Measurements from ENCODE around the gene TMEM186. TPM values are rescaled to one million over a fixed set of nuclear protein-coding genes. Genes with fewer than 3 reads are reported as not detected.

Gene TMEM186
- total and polyA plus RNA-seq, 2 of the 4 experiments (the other 2 are of a cell fraction) = 5.7 to 6.8 TPM

DNA sequence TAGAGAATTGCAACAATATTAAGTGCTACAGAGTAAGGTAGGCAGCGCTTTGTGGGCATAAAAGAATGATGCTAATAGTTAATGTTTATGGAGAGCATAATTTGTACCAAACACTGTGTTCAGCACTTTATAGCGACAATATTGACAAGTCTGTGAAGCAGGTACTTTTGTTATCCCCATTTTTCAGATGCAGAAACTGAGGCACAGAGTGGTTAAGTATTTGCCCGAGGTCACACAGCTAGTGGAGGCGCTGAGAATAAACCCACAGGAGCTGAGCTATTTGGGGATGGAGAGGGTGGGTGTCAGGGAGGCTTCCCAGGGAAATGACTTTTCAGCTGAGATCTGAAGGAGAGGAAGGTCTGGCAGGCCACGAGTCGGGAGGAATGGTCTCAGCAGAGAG lies 39.4 kb downstream of the TMEM186 start:
- 67% methylated on average over 3 of the region's 6 CpGs; no CpG with 5 or more reads in 1 of the 2 experiments for WGBS, 2 experiments (ENCODE audit: extremely low coverage in 2 of 2, insufficient read length in 1 of 2)
- Histone ChIP-seq H4K5ac (ENCODE audit: low read depth, low read length) (no peak overlapping the region), H2AFZ (replicated peaks; ENCODE audit: low read length, poor library complexity) (no peak overlapping the region), H3K23ac (ENCODE audit: low read depth, low read length) (no peak overlapping the region), H3K9me1 (ENCODE audit: insufficient read depth, low read length) (no peaks in the 10 kb centered on the region), H2BK120ac (ENCODE audit: low read depth, low read length) (no peak overlapping the region), H3K4me1 (ENCODE audit: control insufficient read depth, insufficient read depth, low read length) (no peaks in the 10 kb centered on the region), H2BK15ac (ENCODE audit: low read depth, low read length) (no peak overlapping the region), H2AK9ac (replicated peaks; ENCODE audit: low read depth, low read length, poor library complexity) (no peak overlapping the region), H3K14ac (replicated peaks; ENCODE audit: low read depth, low read length) (no peak overlapping the region), H4K8ac (ENCODE audit: low read depth in 2 of 2, low read length in 2 of 2) (no peak overlapping the region), H4K91ac (ENCODE audit: insufficient read depth, low read depth, low read length) (no peak overlapping the region), H3K27ac (ENCODE audit: insufficient read depth, low read length) (no peak overlapping the region), H3K4me3 (ENCODE audit: insufficient read depth, low read depth, low read length) (no peak overlapping the region), H3K56ac (ENCODE audit: extremely low read depth, insufficient read depth, low read length) (no peak overlapping the region), H3K18ac (ENCODE audit: low read depth, low read length) (no peak overlapping the region), H3K9me3 (ENCODE audit: control insufficient read depth, insufficient read depth, low read length) (no peaks in the 10 kb centered on the region), H3K79me1 (ENCODE audit: low read depth in 1 of 2, low read length in 2 of 2) (no peaks in the 10 kb centered on the region), H2BK20ac (ENCODE audit: low read depth, low read length) (no peak overlapping the region), H3K9ac (ENCODE audit: low read depth, low read length) (no peak overlapping the region), H3K4ac (ENCODE audit: low read depth, low read length) (no peak overlapping the region), H3K27me3 (ENCODE audit: control insufficient read depth, insufficient read depth, low read length) (no peaks in the 10 kb centered on the region), H3K4me2 (ENCODE audit: low read depth, low read length) (no peak overlapping the region), H2BK5ac (ENCODE audit: low read depth, low read length, poor library complexity, severe bottlenecking) (no peak overlapping the region), H4K20me1 (ENCODE audit: insufficient read depth, low read length) (no peaks in the 10 kb centered on the region), H3K36me3 (ENCODE audit: control insufficient read depth, insufficient read depth, low read length) (no peaks in the 10 kb centered on the region), H2AK5ac (ENCODE audit: low read depth, low read length) (no peak overlapping the region)
- TF ChIP-seq, protein P1, sequence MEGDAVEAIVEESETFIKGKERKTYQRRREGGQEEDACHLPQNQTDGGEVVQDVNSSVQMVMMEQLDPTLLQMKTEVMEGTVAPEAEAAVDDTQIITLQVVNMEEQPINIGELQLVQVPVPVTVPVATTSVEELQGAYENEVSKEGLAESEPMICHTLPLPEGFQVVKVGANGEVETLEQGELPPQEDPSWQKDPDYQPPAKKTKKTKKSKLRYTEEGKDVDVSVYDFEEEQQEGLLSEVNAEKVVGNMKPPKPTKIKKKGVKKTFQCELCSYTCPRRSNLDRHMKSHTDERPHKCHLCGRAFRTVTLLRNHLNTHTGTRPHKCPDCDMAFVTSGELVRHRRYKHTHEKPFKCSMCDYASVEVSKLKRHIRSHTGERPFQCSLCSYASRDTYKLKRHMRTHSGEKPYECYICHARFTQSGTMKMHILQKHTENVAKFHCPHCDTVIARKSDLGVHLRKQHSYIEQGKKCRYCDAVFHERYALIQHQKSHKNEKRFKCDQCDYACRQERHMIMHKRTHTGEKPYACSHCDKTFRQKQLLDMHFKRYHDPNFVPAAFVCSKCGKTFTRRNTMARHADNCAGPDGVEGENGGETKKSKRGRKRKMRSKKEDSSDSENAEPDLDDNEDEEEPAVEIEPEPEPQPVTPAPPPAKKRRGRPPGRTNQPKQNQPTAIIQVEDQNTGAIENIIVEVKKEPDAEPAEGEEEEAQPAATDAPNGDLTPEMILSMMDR (conservative IDR thresholded peaks at IDR 0.05; ENCODE audit: low read depth, low read length) = no peak
- TF ChIP-seq NFE2L2 (IDR thresholded peaks at IDR 0.05; ENCODE audit: low read depth, low read length) = no peak
- TF ChIP-seq, protein P2, sequence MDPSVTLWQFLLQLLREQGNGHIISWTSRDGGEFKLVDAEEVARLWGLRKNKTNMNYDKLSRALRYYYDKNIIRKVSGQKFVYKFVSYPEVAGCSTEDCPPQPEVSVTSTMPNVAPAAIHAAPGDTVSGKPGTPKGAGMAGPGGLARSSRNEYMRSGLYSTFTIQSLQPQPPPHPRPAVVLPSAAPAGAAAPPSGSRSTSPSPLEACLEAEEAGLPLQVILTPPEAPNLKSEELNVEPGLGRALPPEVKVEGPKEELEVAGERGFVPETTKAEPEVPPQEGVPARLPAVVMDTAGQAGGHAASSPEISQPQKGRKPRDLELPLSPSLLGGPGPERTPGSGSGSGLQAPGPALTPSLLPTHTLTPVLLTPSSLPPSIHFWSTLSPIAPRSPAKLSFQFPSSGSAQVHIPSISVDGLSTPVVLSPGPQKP (IDR thresholded peaks at IDR 0.05; ENCODE audit: borderline replicate concordance, low read depth, low read length) = no peak
- no peak for TF ChIP-seq FOS (IDR thresholded peaks at IDR 0.05; ENCODE audit: low read depth, low read length)
- TF ChIP-seq RFX5 (IDR thresholded peaks at IDR 0.05; ENCODE audit: low read depth, low read length) = no peak
- TF ChIP-seq CHD1 (IDR thresholded peaks at IDR 0.05; ENCODE audit: low read depth, low read length) = no peak
- TF ChIP-seq RCOR1 (IDR thresholded peaks at IDR 0.05; ENCODE audit: insufficient replicate concordance, low read length) = no peak
- no peak for TF ChIP-seq MXI1 (IDR thresholded peaks at IDR 0.05; ENCODE audit: borderline replicate concordance, low read depth, low read length)
- TF ChIP-seq BHLHE40 (IDR thresholded peaks at IDR 0.05; ENCODE audit: low read depth, low read length) = no peak
- TF ChIP-seq MAZ (IDR thresholded peaks at IDR 0.05; ENCODE audit: borderline replicate concordance, low read depth, low read length) = no peak
- no peak for TF ChIP-seq MAFK (IDR thresholded peaks at IDR 0.05; ENCODE audit: low read depth, low read length)
- TF ChIP-seq POLR2A (IDR thresholded peaks at IDR 0.05; ENCODE audit: low read depth, low read length) = no peak
- TF ChIP-seq RAD21 (IDR thresholded peaks at IDR 0.05; ENCODE audit: low read length) = no peak
- TF ChIP-seq CEBPB (IDR thresholded peaks at IDR 0.05; ENCODE audit: low read depth, low read length) = no peak
- no peak for TF ChIP-seq SMC3 (IDR thresholded peaks at IDR 0.05; ENCODE audit: low read depth, low read length)
- TF ChIP-seq, protein P3, sequence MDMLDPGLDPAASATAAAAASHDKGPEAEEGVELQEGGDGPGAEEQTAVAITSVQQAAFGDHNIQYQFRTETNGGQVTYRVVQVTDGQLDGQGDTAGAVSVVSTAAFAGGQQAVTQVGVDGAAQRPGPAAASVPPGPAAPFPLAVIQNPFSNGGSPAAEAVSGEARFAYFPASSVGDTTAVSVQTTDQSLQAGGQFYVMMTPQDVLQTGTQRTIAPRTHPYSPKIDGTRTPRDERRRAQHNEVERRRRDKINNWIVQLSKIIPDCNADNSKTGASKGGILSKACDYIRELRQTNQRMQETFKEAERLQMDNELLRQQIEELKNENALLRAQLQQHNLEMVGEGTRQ (IDR thresholded peaks at IDR 0.05; ENCODE audit: low read depth, low read length) = no peak
- ChIA-PET CTCF (no interaction called here), POLR2A (ENCODE audit: unreplicated experiment) (no interaction called here)
- DNase-seq (no peak), ATAC-seq (ENCODE audit: low read depth) (no peak)
- BruUV-seq (replicated peaks) = no TSS peak
- intact Hi-C loops (cut with micrococcal nuclease) (no loop called here), in situ Hi-C loops (cut with MboI; ENCODE audit: low sequenced_read_pairs) (no loop called here), dilution Hi-C loops (cut with HindIII; ENCODE audit: low sequenced_read_pairs, unreplicated experiment) (no loop called here)
